HCT116 (cell line): ENCODE data around the gene TST. TPM values are rescaled to one million over a fixed set of nuclear protein-coding genes. Genes with fewer than 3 reads are reported as not detected.

Experiments
- ATAC-seq: fragments of 200-7000 bp; cut with Tn5 transposase; 2 replicates; pipeline ENCODE4 v1.9.1; 2020; ENCODE audit warnings: mild to moderate bottlenecking, moderate library complexity
- BruUV-seq: library from RNA; stranded (reverse); fragments of 400-500 nt; replicated peaks from 2 replicates; lab custom pipeline; 2021; lab: Mats Ljungman, UMichigan
- CTCF ChIA-PET: fragments of 300-600 bp; sonication (Branson Sonifier 250); formaldehyde crosslinking; loops from one replicate; lab custom pipeline; 2021; ENCODE audit warnings: antibody characterized with exemption; lab: Charles Lee
- POLR2A ChIA-PET: fragments of 300-600, 350-600 bp; sonication (Branson Sonifier 250); formaldehyde crosslinking; loops from one replicate; lab custom pipeline; 2021; ENCODE audit warnings: antibody characterized with exemption; lab: Charles Lee
- RAD21 ChIA-PET, 2 experiments: fragments of 300-600 bp; sonication (Branson Sonifier 250); formaldehyde crosslinking; loops; one replicate each; lab custom pipeline; 2023; ENCODE audit warnings: low total read pairs in 2 of 2; ENCODE audit not compliant: uncharacterized antibody in 2 of 2, unreplicated experiment in 2 of 2, low non-redundant PET in 1 of 2; lab: Charles Lee
- DNase-seq: peaks from one replicate; pipeline ENCODE4 v3.0.0-alpha.2; 2010; ENCODE audit warnings: low read depth, low spot score
- H2AFZ ChIP-seq: fragments of 200-600 bp; shearing (Covaris generic), sonication (generic); 2 replicates; pipeline ENCODE4 v1.6.1; 2017; ENCODE audit warnings: low read depth, mixed run types, mixed read lengths, antibody characterized with exemption, low read length; ENCODE audit not compliant: poor library complexity, severe bottlenecking
- H3K27ac ChIP-seq: 2 replicates; pipeline ENCODE4 v1.5.1; 2012; ENCODE audit warnings: low read depth, low read length
- H3K27me3 ChIP-seq: fragments of 200-600 bp; sonication (generic); 2 replicates; pipeline ENCODE4 v1.6.1; 2016; ENCODE audit warnings: mixed run types, low read length, mixed read lengths; ENCODE audit not compliant: insufficient read depth
- H3K36me3 ChIP-seq, 2 experiments: fragments of 200-500 bp in 1 of 2; fragments of 200-600 bp in 1 of 2; sonication (Bioruptor generic) in 1 of 2; sonication (generic) in 1 of 2; 2 replicates each; pipeline versions ENCODE4 v1.5.1 to v1.6.1; 2014 to 2016; ENCODE audit warnings: low read length in 2 of 2, inconsistent platforms in 1 of 2, mixed read lengths in 1 of 2, mixed run types in 1 of 2; ENCODE audit not compliant: insufficient read depth in 2 of 2, control insufficient read depth in 1 of 2
- H3K4me1 ChIP-seq, 2 experiments: fragments of 200-600 bp in 1 of 2; sonication (generic) in 1 of 2; 2 replicates each; pipeline versions ENCODE4 v1.5.1 to v1.6.1; 2012 to 2017; ENCODE audit warnings: low read length in 2 of 2, inconsistent platforms in 1 of 2, mild to moderate bottlenecking in 1 of 2, mixed read lengths in 1 of 2, mixed run types in 1 of 2, moderate library complexity in 1 of 2; ENCODE audit not compliant: insufficient read depth in 2 of 2, control insufficient read depth in 1 of 2
- H3K4me2 ChIP-seq: fragments of 200-600 bp; sonication (generic); 2 replicates; pipeline ENCODE4 v1.6.1; 2017; ENCODE audit warnings: mixed run types, low read length, mixed read lengths
- H3K4me3 ChIP-seq, 2 experiments: fragments of 200-600 bp in 1 of 2; sonication (generic) in 1 of 2; replicated peaks in 1 of 2; 2 replicates each; pipeline ENCODE4 v1.5.1; 2011 to 2016; ENCODE audit warnings: low read length in 2 of 2, control low read depth in 1 of 2, low read depth in 1 of 2, mild to moderate bottlenecking in 1 of 2, mixed read lengths in 1 of 2, mixed run types in 1 of 2
- H3K79me2 ChIP-seq: fragments of 200-600 bp; sonication (generic); 2 replicates; pipeline ENCODE4 v1.6.1; 2017; ENCODE audit warnings: mild to moderate bottlenecking, mixed run types, low read length, moderate library complexity, mixed read lengths; ENCODE audit not compliant: insufficient read depth
- H3K9ac ChIP-seq: fragments of 200-600 bp; sonication (generic); 2 replicates; pipeline ENCODE4 v1.6.1; 2016; ENCODE audit warnings: low read length, mixed read lengths
- H3K9me2 ChIP-seq: fragments of 200-600 bp; sonication (generic), shearing (Covaris generic); 2 replicates; pipeline ENCODE4 v1.6.1; 2017; ENCODE audit warnings: mixed run types, mild to moderate bottlenecking, moderate library complexity; ENCODE audit not compliant: insufficient read depth
- H3K9me3 ChIP-seq, 2 experiments: fragments of 200-500 bp in 1 of 2; fragments of 200-600 bp in 1 of 2; sonication (Bioruptor generic) in 1 of 2; sonication (generic) in 1 of 2; 2 replicates each; pipeline ENCODE4 v1.6.1; 2014 to 2017; ENCODE audit warnings: low read length in 2 of 2, mixed read lengths in 2 of 2, inconsistent platforms in 1 of 2, low read depth in 1 of 2, mild to moderate bottlenecking in 1 of 2, mixed run types in 1 of 2, moderate library complexity in 1 of 2; ENCODE audit not compliant: control insufficient read depth in 1 of 2, insufficient read depth in 1 of 2
- H4K20me1 ChIP-seq: fragments of 200-600 bp; sonication (generic), shearing (Covaris generic); 2 replicates; pipeline ENCODE4 v1.6.1; 2017; ENCODE audit warnings: mixed run types, mild to moderate bottlenecking, moderate library complexity; ENCODE audit not compliant: insufficient read depth
- ATF3 ChIP-seq: IDR thresholded peaks from 2 replicates; pipeline ENCODE4 v1.6.1; 2012
- CBX3 ChIP-seq: IDR thresholded peaks from 2 replicates; pipeline ENCODE4 v1.6.1; 2012; ENCODE audit warnings: low read depth
- CEBPB ChIP-seq: IDR thresholded peaks from 2 replicates; pipeline ENCODE4 v1.6.1; 2012; ENCODE audit warnings: low read depth
- EGR1 ChIP-seq: IDR thresholded peaks from 2 replicates; pipeline ENCODE4 v1.6.1; 2012; ENCODE audit warnings: low read depth
- EZH2phosphoT487 ChIP-seq: fragments of 200-600 bp; IDR thresholded peaks from 2 replicates; pipeline ENCODE4 v1.6.1; 2018; ENCODE audit warnings: antibody characterized with exemption, borderline replicate concordance
- POLR2A ChIP-seq: IDR thresholded peaks from 2 replicates; pipeline ENCODE4 v1.7.0; 2011; ENCODE audit warnings: borderline replicate concordance; ENCODE audit not compliant: insufficient read depth, insufficient read length; ENCODE audit errors: extremely low read depth
- SIN3A ChIP-seq: IDR thresholded peaks from 2 replicates; pipeline ENCODE4 v1.6.1; 2012; ENCODE audit warnings: low read depth
- TCF7L2 ChIP-seq: IDR thresholded peaks from 2 replicates; pipeline ENCODE4 v1.7.0; 2011; ENCODE audit warnings: borderline replicate concordance, inconsistent platforms; ENCODE audit not compliant: insufficient read depth, insufficient read length; ENCODE audit errors: extremely low read depth
- YY1 ChIP-seq: IDR thresholded peaks from 2 replicates; pipeline ENCODE4 v1.6.1; 2011; ENCODE audit warnings: low read length, low read depth, moderate library complexity, mild to moderate bottlenecking; ENCODE audit not compliant: insufficient replicate concordance; ENCODE audit errors: extremely low read depth
- ZFX ChIP-seq: fragments of 450-650 bp; IDR thresholded peaks from 2 replicates; pipeline ENCODE4 v1.6.1; 2017
- ZNF274 ChIP-seq: fragments of 200-500 bp; sonication (Bioruptor generic); IDR thresholded peaks from 2 replicates; pipeline ENCODE4 v1.6.1; 2014; ENCODE audit warnings: mild to moderate bottlenecking, low read depth, low read length, inconsistent platforms
- intact Hi-C: fragments of 100-400 bp; cut with micrococcal nuclease; formaldehyde crosslinking; loops from 2 replicates; pipeline ENCODE4 v1.10.0; 2022
- total RNA-seq: library from RNA; stranded (reverse); gene quantifications from one replicate; pipeline ENCODE4 v1.2.1, GENCODE V29; 2021; ENCODE audit not compliant: unreplicated experiment
- TF ChIP-seq, protein P1 (sequence below): IDR thresholded peaks from 2 replicates; pipeline ENCODE4 v1.6.1; 2012; ENCODE audit warnings: low read depth
- TF ChIP-seq, protein P2 (sequence below): IDR thresholded peaks from 2 replicates; pipeline ENCODE4 v1.6.1; 2011; ENCODE audit warnings: mild to moderate bottlenecking, low read length, moderate library complexity; ENCODE audit not compliant: insufficient replicate concordance; ENCODE audit errors: extremely low read depth
- TF ChIP-seq, protein P3 (sequence below): IDR thresholded peaks from 2 replicates; pipeline ENCODE4 v1.6.1; 2012

The TST gene
- total RNA-seq, 1 experiment from 2014 or later = 32.1 TPM

DNA sequence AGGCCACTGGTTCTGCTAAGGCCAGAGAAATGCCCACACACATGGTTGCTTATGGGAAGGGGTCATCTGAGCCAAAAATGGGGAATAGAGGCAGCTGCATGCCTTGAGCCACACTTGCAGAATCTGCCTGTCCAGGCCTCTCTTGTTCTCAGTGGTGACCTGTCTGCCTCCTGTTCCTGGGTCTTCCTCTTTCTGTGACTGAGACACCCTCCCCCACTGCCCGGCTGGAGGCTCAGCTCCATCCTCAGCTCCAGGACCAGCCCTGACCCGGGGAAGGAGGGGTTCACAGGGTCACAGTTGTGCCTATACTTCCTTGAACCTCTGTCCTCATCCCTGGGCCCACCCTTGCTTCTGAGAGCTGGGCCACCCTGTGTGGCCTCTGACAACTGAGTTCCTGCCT is 53.6 kb downstream of the TST start:
- TF ChIP-seq CBX3 (no peak), ATF3 (no peak), EZH2phosphoT487 (no peak), SIN3A (no peak)
- no peak overlapping the region for H3K4me2 ChIP-seq
- H2AFZ ChIP-seq = no peak overlapping the region
- ChIA-PET CTCF (interaction anchor here (3.6 kb wide), 1 partner anchor 12 kb away, joined by 23 read pairs; no protein-coding TSS in a partner anchor), POLR2A (no interaction called here), RAD21 (no interaction called here)
- BruUV-seq = no TSS peak
- H3K36me3 ChIP-seq = 0 out of 4 replicates have a peak, but pooled peaks cover 0 to under 1% of the 10 kb centered on the region in 2 experiments
- ATAC-seq (no peak), DNase-seq (no peak)
- H3K9me3 ChIP-seq = no peaks in the 10 kb centered on the region
- H3K27me3 ChIP-seq = no peaks in the 10 kb centered on the region
- no peaks in the 10 kb centered on the region for H3K9me2 ChIP-seq
- H3K9ac ChIP-seq = no peak overlapping the region
- no peaks in the 10 kb centered on the region for H3K79me2 ChIP-seq
- intact Hi-C loops = no loop called here
- no peaks in the 10 kb centered on the region for H4K20me1 ChIP-seq
- peaks cover 5 to 17% of the 10 kb centered on the region in 2 experiments for H3K4me1 ChIP-seq
- H3K4me3 ChIP-seq = no peak overlapping the region
- no peak overlapping the region for H3K27ac ChIP-seq

- Histone ChIP-seq H3K79me2 (no peaks in the 10 kb centered on the region), H3K27ac (peak overlapping the region; percentile 41), H3K36me3 (peaks cover 0 to 8% of the 10 kb centered on the region in 2 experiments; a peak in 1 of 4 replicates), H3K9me2 (no peaks in the 10 kb centered on the region), H3K9ac (peak overlapping the region; percentile 59; the same call in 1 of the 2 replicates), H4K20me1 (no peaks in the 10 kb centered on the region), H3K4me1 (peaks cover 5 to 17% of the 10 kb centered on the region in 2 experiments), H3K27me3 (no peaks in the 10 kb centered on the region), H3K4me2 (peak overlapping the region; percentile 76), H3K4me3 (peak overlapping the region; percentile 60 to 67), H3K9me3 (no peaks in the 10 kb centered on the region), H2AFZ (no peak overlapping the region)
- intact Hi-C loops = no loop called here
- BruUV-seq = no TSS peak
- ChIA-PET POLR2A (interaction anchor here (0.5 to 2.2 kb wide), 7 partner anchors 12 to 188 kb away, joined by 3 to 16 read pairs (median 3); partner anchors contain the start of genes IFT27, MPST and TST), RAD21 (interaction anchor here in 1 of 2 experiments (1.0 kb wide), 1 partner anchor 14 kb away, joined by 3 read pairs; no protein-coding TSS in a partner anchor), CTCF (interaction anchor here (1.4 to 3.6 kb wide), 4 partner anchors 10 to 235 kb away, joined by 3 to 23 read pairs (median 7); no protein-coding TSS in a partner anchor)
- DNase-seq = peak; percentile 36
- ATAC-seq = peak; percentile 92
- TF ChIP-seq CEBPB (no peak), EGR1 (no peak), ZNF274 (no peak), ZFX (peak; percentile 38; the same call in 1 of the 2 replicates), EZH2phosphoT487 (no peak), POLR2A (peak; percentile 23), YY1 (no peak), TCF7L2 (no peak)
- TF ChIP-seq, protein P1, sequence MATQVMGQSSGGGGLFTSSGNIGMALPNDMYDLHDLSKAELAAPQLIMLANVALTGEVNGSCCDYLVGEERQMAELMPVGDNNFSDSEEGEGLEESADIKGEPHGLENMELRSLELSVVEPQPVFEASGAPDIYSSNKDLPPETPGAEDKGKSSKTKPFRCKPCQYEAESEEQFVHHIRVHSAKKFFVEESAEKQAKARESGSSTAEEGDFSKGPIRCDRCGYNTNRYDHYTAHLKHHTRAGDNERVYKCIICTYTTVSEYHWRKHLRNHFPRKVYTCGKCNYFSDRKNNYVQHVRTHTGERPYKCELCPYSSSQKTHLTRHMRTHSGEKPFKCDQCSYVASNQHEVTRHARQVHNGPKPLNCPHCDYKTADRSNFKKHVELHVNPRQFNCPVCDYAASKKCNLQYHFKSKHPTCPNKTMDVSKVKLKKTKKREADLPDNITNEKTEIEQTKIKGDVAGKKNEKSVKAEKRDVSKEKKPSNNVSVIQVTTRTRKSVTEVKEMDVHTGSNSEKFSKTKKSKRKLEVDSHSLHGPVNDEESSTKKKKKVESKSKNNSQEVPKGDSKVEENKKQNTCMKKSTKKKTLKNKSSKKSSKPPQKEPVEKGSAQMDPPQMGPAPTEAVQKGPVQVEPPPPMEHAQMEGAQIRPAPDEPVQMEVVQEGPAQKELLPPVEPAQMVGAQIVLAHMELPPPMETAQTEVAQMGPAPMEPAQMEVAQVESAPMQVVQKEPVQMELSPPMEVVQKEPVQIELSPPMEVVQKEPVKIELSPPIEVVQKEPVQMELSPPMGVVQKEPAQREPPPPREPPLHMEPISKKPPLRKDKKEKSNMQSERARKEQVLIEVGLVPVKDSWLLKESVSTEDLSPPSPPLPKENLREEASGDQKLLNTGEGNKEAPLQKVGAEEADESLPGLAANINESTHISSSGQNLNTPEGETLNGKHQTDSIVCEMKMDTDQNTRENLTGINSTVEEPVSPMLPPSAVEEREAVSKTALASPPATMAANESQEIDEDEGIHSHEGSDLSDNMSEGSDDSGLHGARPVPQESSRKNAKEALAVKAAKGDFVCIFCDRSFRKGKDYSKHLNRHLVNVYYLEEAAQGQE = no peak
- TF ChIP-seq, protein P2, sequence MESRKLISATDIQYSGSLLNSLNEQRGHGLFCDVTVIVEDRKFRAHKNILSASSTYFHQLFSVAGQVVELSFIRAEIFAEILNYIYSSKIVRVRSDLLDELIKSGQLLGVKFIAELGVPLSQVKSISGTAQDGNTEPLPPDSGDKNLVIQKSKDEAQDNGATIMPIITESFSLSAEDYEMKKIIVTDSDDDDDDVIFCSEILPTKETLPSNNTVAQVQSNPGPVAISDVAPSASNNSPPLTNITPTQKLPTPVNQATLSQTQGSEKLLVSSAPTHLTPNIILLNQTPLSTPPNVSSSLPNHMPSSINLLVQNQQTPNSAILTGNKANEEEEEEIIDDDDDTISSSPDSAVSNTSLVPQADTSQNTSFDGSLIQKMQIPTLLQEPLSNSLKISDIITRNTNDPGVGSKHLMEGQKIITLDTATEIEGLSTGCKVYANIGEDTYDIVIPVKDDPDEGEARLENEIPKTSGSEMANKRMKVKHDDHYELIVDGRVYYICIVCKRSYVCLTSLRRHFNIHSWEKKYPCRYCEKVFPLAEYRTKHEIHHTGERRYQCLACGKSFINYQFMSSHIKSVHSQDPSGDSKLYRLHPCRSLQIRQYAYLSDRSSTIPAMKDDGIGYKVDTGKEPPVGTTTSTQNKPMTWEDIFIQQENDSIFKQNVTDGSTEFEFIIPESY = no peak
- TF ChIP-seq, protein P3, sequence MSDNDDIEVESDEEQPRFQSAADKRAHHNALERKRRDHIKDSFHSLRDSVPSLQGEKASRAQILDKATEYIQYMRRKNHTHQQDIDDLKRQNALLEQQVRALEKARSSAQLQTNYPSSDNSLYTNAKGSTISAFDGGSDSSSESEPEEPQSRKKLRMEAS = no peak
These were observed 55.1 kb downstream of the TST start for GRCh38 chr22:36964106-36964505.
